CD4-positive, alpha-beta T cell treated with Interleukin-2 at 100 ng/mL for 4 hours (primary cell): Measurements from ENCODE around the gene ZNF709.
"Not testable (repeated sequence)": the region's sequence is repeated elsewhere in the genome, so short reads cannot be mapped to it uniquely, and the experiment has no call there.

Source experiments
- DNase-seq: peaks from one replicate; pipeline ENCODE4 v3.0.0-alpha.2; 2020; ENCODE audit warnings: low spot score

Gene ZNF709

DNA sequence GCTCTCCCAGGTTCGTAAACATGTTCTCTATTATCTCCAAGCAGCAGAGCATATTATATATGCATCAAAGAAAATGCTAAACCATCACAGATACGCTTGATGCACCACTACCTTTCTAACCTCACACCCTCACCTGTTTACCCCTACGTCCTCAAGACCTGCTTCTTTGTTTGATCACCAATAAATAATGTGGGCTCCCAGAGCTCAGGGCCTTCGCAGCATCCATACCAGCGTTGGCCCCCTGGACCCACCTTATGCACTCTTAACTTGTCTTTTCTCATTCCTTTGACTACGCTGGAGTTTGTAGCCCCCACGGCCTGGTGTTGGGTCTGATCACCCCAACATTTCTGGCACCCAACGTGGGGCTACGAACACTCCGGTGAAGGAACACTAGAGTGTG lies 33.8 kb downstream of the ZNF709 start:
- DNase-seq, result no peak

GRCh38 chr19:12448808-12449207 lies 35.8 kb downstream of the ZNF709 start:
- DNase-seq, result no peak

DNA sequence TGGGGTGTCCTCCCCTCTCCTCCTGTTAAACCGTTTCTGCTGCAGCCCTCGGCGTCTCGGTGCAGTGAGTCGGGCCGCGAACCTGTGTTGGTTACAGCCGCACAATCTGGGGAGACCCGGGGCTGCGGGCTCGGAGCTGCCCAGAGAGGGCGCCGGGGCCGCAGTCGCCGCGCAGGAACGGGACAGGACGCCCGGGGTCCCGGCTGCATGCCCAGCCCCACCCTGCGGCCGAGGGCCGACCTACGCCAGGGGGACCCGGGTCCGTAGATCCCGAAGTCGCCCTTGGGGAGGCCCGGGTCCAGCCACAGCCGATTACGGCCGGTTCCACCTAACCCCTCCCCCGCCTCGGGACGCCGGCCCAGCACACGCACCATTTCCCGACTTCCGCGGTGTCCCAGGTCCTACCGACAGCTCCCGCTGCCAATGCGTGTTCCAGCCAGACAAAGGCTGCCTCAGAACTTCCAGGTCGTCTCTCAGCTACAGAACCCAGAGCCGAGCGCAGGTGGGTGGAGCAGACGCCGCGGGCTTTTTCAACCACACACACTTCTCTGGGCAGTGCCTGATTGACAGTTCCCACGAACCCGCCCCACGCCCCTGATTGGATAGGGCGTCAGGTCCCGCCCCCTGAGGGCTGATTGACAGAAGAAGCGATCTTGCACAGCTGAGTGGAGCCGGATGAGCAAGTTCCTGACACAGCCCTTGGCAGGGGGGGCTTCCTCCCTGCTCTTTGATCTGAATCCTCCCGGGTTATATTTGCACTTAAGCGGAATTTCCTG lies 43.9 kb downstream of the ZNF709 start, which contains the start of gene ZNF443:
TSS of gene ZNF443 (minus strand) at position 481 of the 776 bp plus-strand sequence. CDS start at position 374, 107 bp downstream.
- DNase-seq, result peak; percentile 99

GRCh38 chr19:12439686-12440540 lies 44.7 kb downstream of the ZNF709 start:
- peak; percentile 11 for DNase-seq

GRCh38 chr19:12430726-12431299 lies 53.8 kb downstream of the ZNF709 start:
- DNase-seq, result not testable (repeated sequence)

DNA sequence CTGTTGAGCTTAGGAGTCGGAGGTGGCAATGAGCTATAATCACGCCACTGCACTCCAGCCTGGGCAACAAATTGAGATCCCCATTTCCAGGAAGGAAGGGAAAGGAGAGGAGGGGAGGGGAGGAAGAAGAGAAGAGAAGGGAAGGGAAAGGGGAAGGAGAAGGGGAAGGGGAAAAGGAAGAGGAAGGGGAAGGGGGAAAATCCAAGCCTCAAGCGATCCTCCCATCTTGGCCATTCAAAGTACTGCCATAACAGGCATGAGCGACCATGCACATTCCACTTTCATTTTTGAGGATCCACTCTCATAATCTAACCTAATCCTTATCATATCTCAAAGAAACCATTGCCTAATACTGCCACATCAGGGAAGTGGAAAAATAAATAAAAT lies 58.7 kb downstream of the ZNF709 start:
- no peak for DNase-seq

DNA sequence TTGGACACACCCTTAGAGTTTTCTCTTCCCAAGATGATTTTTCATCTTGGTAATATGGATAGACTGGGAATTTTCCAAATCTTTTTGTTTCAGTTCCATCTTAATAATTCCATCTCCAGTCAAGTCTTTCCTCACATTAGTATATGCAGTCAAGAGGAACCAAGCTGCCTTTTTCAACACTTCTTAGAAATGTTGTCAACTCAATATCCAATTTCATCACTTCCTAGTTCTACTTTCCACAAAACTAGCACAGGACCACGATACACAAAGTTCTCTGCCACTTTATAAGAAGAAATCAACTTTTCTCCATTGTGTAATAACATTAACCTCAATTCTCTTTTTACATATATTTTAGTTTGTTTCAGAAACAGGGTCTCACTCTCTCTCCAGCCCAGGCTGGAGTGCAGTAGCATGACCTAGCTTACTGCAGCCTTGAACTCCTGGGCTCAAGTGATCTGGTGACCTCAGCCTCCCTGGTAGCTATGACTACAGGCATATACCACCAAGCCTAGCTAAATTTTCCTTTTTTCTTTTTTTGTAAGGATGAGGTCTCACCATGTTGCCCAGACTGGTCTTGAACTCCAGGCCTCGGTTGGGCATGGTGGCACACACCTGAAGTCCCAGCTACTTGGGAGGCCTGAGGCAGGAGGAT lies 59.3 kb downstream of the ZNF709 start:
- DNase-seq, result no peak

DNA sequence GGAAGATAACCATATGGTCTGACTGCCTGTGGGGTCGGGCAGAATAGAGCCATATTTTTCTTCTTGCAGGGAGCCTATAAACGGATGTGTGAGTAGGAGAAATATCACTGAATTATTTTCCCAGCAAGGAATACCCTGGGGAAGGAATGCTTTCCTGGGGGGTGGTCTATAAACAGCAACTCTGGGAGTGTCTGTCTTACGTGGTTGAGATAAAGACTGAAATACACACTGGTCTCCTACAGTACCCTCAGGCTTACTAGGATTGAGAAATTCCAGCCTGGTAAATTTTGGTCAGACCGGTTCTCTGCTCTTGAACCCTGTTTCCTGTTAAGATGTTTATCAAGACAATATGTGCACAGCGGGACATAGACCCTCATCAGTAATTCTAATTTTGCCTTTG lies 67.3 kb downstream of the ZNF709 start:
- not testable (repeated sequence) for DNase-seq

DNA sequence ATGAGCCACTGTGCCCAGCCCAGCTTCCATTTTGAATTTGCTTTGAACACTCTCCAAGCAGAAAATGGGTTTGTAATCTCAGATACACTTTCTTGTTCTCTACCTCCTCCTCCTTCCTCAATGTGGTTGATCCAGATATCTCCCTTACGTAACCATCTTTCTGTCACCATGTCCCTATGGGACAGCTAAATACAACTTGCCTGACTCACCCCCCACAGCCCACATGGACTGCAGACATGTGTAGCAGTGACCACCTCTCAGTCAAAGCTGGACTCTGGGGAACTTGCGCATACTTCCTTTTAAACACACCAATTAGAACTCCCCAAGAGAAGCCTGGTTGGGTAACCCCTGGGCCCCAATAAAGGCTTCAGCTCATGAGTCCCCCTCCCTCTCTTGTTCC lies 72.7 kb downstream of the ZNF709 start:
- no peak for DNase-seq
